GM06990 (cell line): ENCODE data around the gene ZNF19.

Source experiments
- DNase-seq: peaks from one replicate; pipeline ENCODE4 v3.0.0-alpha.2; 2011; ENCODE audit not compliant: insufficient read length; ENCODE audit errors: extremely low read depth
- H3K27me3 ChIP-seq: replicated peaks from 2 replicates; pipeline ENCODE4 v1.6.0; 2011; ENCODE audit warnings: low read length; ENCODE audit not compliant: control insufficient read depth, insufficient read depth
- H3K36me3 ChIP-seq: 2 replicates; pipeline ENCODE4 v1.5.1; 2011; ENCODE audit warnings: low read length; ENCODE audit not compliant: control insufficient read depth, insufficient read depth
- H3K4me3 ChIP-seq: replicated peaks from 2 replicates; pipeline ENCODE4 v1.5.1; 2011; ENCODE audit warnings: low read depth, mild to moderate bottlenecking, control low read depth, low read length
- TF ChIP-seq, protein P1 (sequence below): IDR thresholded peaks from 2 replicates; pipeline ENCODE4 v1.5.1; 2011; ENCODE audit warnings: low read length, control low read depth, mild to moderate bottlenecking, inconsistent platforms; ENCODE audit not compliant: insufficient read depth, poor library complexity, severe bottlenecking

ZNF19 gene

DNA sequence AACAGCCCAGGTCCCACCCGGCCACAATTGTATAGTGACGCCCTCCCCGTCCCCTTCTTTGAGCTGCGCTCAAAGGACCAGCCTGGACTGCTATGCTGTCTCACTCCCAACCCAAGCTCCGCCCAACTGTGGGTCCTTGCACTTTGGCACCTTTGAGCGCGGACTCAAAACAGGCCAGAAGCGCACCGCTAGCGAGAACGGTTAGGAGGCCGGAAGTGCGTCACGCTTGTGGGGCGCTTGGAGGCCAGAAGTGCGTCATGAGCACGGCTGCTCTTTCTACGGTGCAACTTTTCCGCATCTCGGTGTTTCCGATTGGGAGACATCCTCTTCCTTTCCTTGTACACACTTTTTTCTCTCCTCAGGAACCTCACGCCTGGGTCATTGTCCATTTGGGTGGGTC is at the start of gene ZNF19:
Gene ZNF19, minus strand, starts transcription at position 203 of the 400 bp plus-strand sequence. CDS start 7,210 bp downstream, outside the sequence.
- DNase-seq = no peak
- no peak within 1 kb of the TSS for H3K4me3 ChIP-seq
- H3K36me3 ChIP-seq = no peaks in the 10 kb centered on the region
- H3K27me3 ChIP-seq = no peaks in the 10 kb centered on the region
- TF ChIP-seq, protein P1, sequence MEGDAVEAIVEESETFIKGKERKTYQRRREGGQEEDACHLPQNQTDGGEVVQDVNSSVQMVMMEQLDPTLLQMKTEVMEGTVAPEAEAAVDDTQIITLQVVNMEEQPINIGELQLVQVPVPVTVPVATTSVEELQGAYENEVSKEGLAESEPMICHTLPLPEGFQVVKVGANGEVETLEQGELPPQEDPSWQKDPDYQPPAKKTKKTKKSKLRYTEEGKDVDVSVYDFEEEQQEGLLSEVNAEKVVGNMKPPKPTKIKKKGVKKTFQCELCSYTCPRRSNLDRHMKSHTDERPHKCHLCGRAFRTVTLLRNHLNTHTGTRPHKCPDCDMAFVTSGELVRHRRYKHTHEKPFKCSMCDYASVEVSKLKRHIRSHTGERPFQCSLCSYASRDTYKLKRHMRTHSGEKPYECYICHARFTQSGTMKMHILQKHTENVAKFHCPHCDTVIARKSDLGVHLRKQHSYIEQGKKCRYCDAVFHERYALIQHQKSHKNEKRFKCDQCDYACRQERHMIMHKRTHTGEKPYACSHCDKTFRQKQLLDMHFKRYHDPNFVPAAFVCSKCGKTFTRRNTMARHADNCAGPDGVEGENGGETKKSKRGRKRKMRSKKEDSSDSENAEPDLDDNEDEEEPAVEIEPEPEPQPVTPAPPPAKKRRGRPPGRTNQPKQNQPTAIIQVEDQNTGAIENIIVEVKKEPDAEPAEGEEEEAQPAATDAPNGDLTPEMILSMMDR = no peak

- Histone ChIP-seq H3K4me3 (no peak overlapping the region), H3K36me3 (no peaks in the 10 kb centered on the region), H3K27me3 (no peaks in the 10 kb centered on the region)
- peak; percentile 29 for DNase-seq
- TF ChIP-seq, protein P1 = peak; percentile 73
Measured at GRCh38 chr16:71537643-71538042, 48.5 kb upstream of the ZNF19 start.

DNA sequence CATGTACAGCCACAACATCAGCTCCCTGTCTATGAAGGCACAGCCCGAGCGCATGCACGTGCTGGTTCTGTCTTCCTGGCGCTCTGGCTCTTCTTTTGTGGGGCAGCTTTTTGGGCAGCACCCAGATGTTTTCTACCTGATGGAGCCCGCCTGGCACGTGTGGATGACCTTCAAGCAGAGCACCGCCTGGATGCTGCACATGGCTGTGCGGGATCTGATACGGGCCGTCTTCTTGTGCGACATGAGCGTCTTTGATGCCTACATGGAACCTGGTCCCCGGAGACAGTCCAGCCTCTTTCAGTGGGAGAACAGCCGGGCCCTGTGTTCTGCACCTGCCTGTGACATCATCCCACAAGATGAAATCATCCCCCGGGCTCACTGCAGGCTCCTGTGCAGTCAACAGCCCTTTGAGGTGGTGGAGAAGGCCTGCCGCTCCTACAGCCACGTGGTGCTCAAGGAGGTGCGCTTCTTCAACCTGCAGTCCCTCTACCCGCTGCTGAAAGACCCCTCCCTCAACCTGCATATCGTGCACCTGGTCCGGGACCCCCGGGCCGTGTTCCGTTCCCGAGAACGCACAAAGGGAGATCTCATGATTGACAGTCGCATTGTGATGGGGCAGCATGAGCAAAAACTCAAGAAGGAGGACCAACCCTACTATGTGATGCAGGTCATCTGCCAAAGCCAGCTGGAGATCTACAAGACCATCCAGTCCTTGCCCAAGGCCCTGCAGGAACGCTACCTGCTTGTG is 47.8 kb upstream of the ZNF19 start:
- Histone ChIP-seq H3K4me3 (no peak overlapping the region), H3K27me3 (no peaks in the 10 kb centered on the region), H3K36me3 (no peaks in the 10 kb centered on the region)
- TF ChIP-seq, protein P1 = no peak
- no peak for DNase-seq

- TF ChIP-seq, protein P1 = no peak
- H3K36me3 ChIP-seq = no peaks in the 10 kb centered on the region
- H3K4me3 ChIP-seq = no peak overlapping the region
- no peak for DNase-seq
- no peaks in the 10 kb centered on the region for H3K27me3 ChIP-seq
Measured at GRCh38 chr16:71532366-71532765, 43.2 kb upstream of the ZNF19 start.

DNA sequence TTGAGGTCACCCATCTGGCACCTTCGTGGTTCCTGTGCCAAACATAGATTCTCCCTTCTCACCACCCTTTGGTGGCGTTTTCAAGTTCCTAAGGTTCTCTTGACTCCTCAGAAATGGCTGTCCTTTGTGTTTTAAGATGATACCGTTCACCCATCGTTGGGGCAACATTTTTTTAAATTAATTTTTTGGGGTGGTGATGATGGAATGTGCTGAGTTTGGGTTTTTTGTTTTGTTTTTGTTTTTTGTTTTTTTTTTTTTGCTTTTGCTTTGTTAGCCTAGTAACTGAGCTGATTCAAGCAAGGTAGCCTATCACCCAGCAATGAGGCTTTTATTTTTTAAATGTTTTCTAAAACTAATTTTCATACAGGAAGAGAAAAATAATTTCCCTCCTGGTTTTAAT is 39.7 kb upstream of the ZNF19 start:
- no peaks in the 10 kb centered on the region for H3K36me3 ChIP-seq
- TF ChIP-seq, protein P1 = no peak
- no peak for DNase-seq

GRCh38 chr16:71528257-71528656 is 39.1 kb upstream of the ZNF19 start:
- H3K4me3 ChIP-seq = no peak overlapping the region
- H3K27me3 ChIP-seq = no peaks in the 10 kb centered on the region
- DNase-seq = no peak
- H3K36me3 ChIP-seq = no peaks in the 10 kb centered on the region
- TF ChIP-seq, protein P1 = no peak

More for the DNA sequence above, 39.7 kb upstream of the ZNF19 start:
- H3K4me3 ChIP-seq = no peak overlapping the region
- H3K27me3 ChIP-seq = no peaks in the 10 kb centered on the region
